RWPE2 (cell line): ENCODE results near the gene LDLRAP1.
A peak's percentile ranks its signal among the peaks of the same experiment; 100 is the strongest.

Experiments
- ATAC-seq: fragments of 200-7000 bp; cut with Tn5 transposase; 3 replicates; pipeline ENCODE4 v1.9.1; 2021; ENCODE audit warnings: low read depth
- DNase-seq: peaks from one replicate; pipeline ENCODE4 v3.0.0-alpha.2; 2020; ENCODE audit warnings: low spot score
- H3K27ac ChIP-seq: fragments of 450-650 bp; 2 replicates; pipeline ENCODE4 v1.5.1; 2017; ENCODE audit warnings: mild to moderate bottlenecking; ENCODE audit not compliant: poor library complexity, severe bottlenecking
- H3K27me3 ChIP-seq: fragments of 250-450 bp; sonication (Bioruptor Pico); 2 replicates; pipeline ENCODE4 v1.5.1; 2021; ENCODE audit warnings: mild to moderate bottlenecking, moderate library complexity; ENCODE audit not compliant: insufficient read depth, poor library complexity, severe bottlenecking
- H3K36me3 ChIP-seq: fragments of 250-450 bp; sonication (Bioruptor Pico); 2 replicates; pipeline ENCODE4 v1.5.1; 2020; ENCODE audit warnings: low read depth, mild to moderate bottlenecking, moderate library complexity
- H3K4me1 ChIP-seq: fragments of 250-450 bp; sonication (Bioruptor Pico); 2 replicates; pipeline ENCODE4 v1.5.1; 2021; ENCODE audit warnings: mild to moderate bottlenecking, moderate library complexity; ENCODE audit not compliant: insufficient read depth, poor library complexity, severe bottlenecking
- H3K4me3 ChIP-seq: fragments of 250-450 bp; sonication (Bioruptor Pico); 2 replicates; pipeline ENCODE4 v1.5.1; 2021; ENCODE audit warnings: mild to moderate bottlenecking, moderate library complexity; ENCODE audit not compliant: severe bottlenecking
- H3K9me3 ChIP-seq: fragments of 250-450 bp; sonication (Bioruptor Pico); 2 replicates; pipeline ENCODE4 v1.5.1; 2021; ENCODE audit warnings: mild to moderate bottlenecking, moderate library complexity; ENCODE audit not compliant: severe bottlenecking
- CTCF ChIP-seq: fragments of 450-650 bp; IDR thresholded peaks from one replicate; pipeline ENCODE4 v1.5.1; 2017; ENCODE audit warnings: mild to moderate bottlenecking, moderate library complexity; ENCODE audit not compliant: poor library complexity, severe bottlenecking

LDLRAP1 gene

GRCh38 chr1:25561421-25562100, 18.2 kb downstream of the LDLRAP1 start:
- Histone ChIP-seq H3K4me3 (no peak overlapping the region), H3K27me3 (no peaks in the 10 kb centered on the region), H3K36me3 (peaks cover 16% of the 10 kb centered on the region), H3K9me3 (no peaks in the 10 kb centered on the region), H3K4me1 (peaks cover 46% of the 10 kb centered on the region), H3K27ac (peak overlapping the region; percentile 45)
- TF ChIP-seq CTCF: no peak
- ATAC-seq: no peak
- DNase-seq: no peak

GRCh38 chr1:25562101-25562927, 18.9 kb downstream of the LDLRAP1 start:
- Histone ChIP-seq H3K36me3 (peaks cover 16% of the 10 kb centered on the region), H3K27me3 (no peaks in the 10 kb centered on the region), H3K9me3 (no peaks in the 10 kb centered on the region), H3K27ac (peak overlapping the region; percentile 45), H3K4me1 (peaks cover 46% of the 10 kb centered on the region), H3K4me3 (no peak overlapping the region)
- DNase-seq: no peak
- ATAC-seq: peak; percentile 59
- no peak for TF ChIP-seq CTCF

GRCh38 chr1:25562928-25563283, 19.5 kb downstream of the LDLRAP1 start:
- DNase-seq: no peak
- no peak for ATAC-seq
- Histone ChIP-seq H3K36me3 (peaks cover 12% of the 10 kb centered on the region), H3K27me3 (no peaks in the 10 kb centered on the region), H3K4me3 (no peak overlapping the region), H3K27ac (peak overlapping the region; percentile 45), H3K4me1 (peaks cover 52% of the 10 kb centered on the region), H3K9me3 (no peaks in the 10 kb centered on the region)
- no peak for TF ChIP-seq CTCF

GRCh38 chr1:25563330-25564215, 20.2 kb downstream of the LDLRAP1 start:
- no peaks in the 10 kb centered on the region for H3K9me3 ChIP-seq
- H3K27ac ChIP-seq: no peak overlapping the region
- peaks cover 8% of the 10 kb centered on the region for H3K36me3 ChIP-seq
- no peaks in the 10 kb centered on the region for H3K27me3 ChIP-seq
- peaks cover 57% of the 10 kb centered on the region for H3K4me1 ChIP-seq
- ATAC-seq (no peak), DNase-seq (no peak)
- H3K4me3 ChIP-seq: no peak overlapping the region
- no peak for TF ChIP-seq CTCF
